ENCODE results near the gene L1CAM.

L1CAM gene

GRCh38 chrX:153870791-153871360, 15.1 kb downstream of the L1CAM start:
- TF ChIP-seq CTCF (IDR thresholded peaks at IDR 0.05) (no peak), ZFX (IDR thresholded peaks at IDR 0.05; ENCODE audit: borderline replicate concordance) (no peak)

DNA sequence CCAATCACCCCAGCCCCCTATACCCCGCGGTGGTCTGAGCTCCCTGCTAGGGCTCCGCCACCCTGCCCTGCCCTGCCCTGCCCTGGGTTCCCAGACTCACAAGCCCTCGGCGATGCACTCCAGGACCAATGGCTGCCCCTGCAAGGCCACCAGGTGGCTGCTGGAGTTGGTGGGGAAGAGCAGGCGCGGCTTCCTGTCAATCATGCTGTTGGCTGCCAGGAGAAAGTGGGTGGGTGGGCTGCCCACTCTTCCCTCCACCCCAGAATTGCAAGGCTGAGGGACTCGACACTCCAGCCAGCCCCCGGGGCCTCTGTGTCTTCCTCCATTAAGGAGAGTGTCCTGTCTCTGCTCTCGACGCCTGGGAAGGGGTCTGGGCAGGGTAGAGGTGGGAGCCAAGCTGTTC, 15.7 kb downstream of the L1CAM start:
- TF ChIP-seq CTCF (IDR thresholded peaks at IDR 0.05), result no peak
- no peak overlapping the region for H3K27ac ChIP-seq

More at GRCh38 chrX:153870791-153871360, 15.1 kb downstream of the L1CAM start:
- no peak overlapping the region for H3K27ac ChIP-seq

- TF ChIP-seq CTCF (IDR thresholded peaks at IDR 0.05), result no peak
- no peak for TF ChIP-seq ZFX (IDR thresholded peaks at IDR 0.05; ENCODE audit: borderline replicate concordance)
- no peak overlapping the region for H3K27ac ChIP-seq
Measured at GRCh38 chrX:153869473-153870287, 16.3 kb downstream of the L1CAM start.

GRCh38 chrX:153868576-153869472, 17.1 kb downstream of the L1CAM start:
- H3K27ac ChIP-seq, result no peak overlapping the region
- TF ChIP-seq ZFX (IDR thresholded peaks at IDR 0.05; ENCODE audit: borderline replicate concordance) (no peak), CTCF (IDR thresholded peaks at IDR 0.05) (no peak)

GRCh38 chrX:153867671-153868070, 18.3 kb downstream of the L1CAM start:
- no peak for TF ChIP-seq CTCF (IDR thresholded peaks at IDR 0.05)
- TF ChIP-seq ZFX (IDR thresholded peaks at IDR 0.05; ENCODE audit: borderline replicate concordance), result no peak
- H3K27ac ChIP-seq, result no peak overlapping the region

DNA sequence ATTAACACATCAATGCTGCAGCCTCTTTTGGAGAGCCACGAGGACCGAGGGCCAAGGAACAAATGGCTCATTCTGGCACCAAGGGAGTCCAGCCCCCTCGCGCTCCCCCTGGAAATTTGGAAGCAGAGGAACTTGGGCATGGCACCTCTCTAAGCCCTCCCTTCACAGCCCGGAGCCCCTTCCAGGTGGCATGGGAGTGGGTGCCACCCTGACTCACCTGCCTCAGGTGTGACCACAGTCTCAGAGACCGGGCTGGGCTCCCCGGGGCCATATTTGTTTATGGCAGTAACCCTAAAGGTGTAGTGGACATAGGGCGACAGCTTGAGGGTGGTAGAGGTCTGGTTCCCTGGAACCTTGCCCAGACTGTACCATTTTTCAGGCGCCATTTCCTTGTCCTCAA, 18.8 kb downstream of the L1CAM start:
- H3K27ac ChIP-seq, result no peak overlapping the region
- TF ChIP-seq CTCF (IDR thresholded peaks at IDR 0.05) (no peak), ZFX (IDR thresholded peaks at IDR 0.05; ENCODE audit: borderline replicate concordance) (no peak)

Data from 22Rv1 (cell line).